ENCODE measurements around the gene FAM120B. TPM values are rescaled to one million over a fixed set of nuclear protein-coding genes. Genes with fewer than 3 reads are reported as not detected.

The FAM120B gene
- total RNA-seq, 4 donors from 2014 or later = 21.8 to 25.7 (median 22.7) TPM

- H3K4me3 ChIP-seq (ENCODE audit: low read depth, poor library complexity, severe bottlenecking) = no peak overlapping the region
- intact Hi-C loops (cut with DNase I; ENCODE audit: low total_unique reads) = no loop called here
- 35 to 73% methylated on average over 25 to 29 of the region's 29 CpGs for WGBS, 2 donors
- DNase-seq (ENCODE audit: low spot score in 2 of 2) = no peak
- TF ChIP-seq, protein P1, sequence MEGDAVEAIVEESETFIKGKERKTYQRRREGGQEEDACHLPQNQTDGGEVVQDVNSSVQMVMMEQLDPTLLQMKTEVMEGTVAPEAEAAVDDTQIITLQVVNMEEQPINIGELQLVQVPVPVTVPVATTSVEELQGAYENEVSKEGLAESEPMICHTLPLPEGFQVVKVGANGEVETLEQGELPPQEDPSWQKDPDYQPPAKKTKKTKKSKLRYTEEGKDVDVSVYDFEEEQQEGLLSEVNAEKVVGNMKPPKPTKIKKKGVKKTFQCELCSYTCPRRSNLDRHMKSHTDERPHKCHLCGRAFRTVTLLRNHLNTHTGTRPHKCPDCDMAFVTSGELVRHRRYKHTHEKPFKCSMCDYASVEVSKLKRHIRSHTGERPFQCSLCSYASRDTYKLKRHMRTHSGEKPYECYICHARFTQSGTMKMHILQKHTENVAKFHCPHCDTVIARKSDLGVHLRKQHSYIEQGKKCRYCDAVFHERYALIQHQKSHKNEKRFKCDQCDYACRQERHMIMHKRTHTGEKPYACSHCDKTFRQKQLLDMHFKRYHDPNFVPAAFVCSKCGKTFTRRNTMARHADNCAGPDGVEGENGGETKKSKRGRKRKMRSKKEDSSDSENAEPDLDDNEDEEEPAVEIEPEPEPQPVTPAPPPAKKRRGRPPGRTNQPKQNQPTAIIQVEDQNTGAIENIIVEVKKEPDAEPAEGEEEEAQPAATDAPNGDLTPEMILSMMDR (IDR thresholded peaks at IDR 0.05) = no peak
- no peak for TF ChIP-seq POLR2A (IDR thresholded peaks at IDR 0.05)
Measured at GRCh38 chr6:170423030-170423429, 116.5 kb downstream of the FAM120B start.

- TF ChIP-seq, protein P1 (IDR thresholded peaks at IDR 0.05) = no peak
- no peak for TF ChIP-seq POLR2A (IDR thresholded peaks at IDR 0.05)
- DNase-seq (ENCODE audit: low spot score in 2 of 2) = no peak
- WGBS, 2 donors = 86 to 88% methylated on average over 19 of the region's 19 CpGs
- intact Hi-C loops (cut with DNase I; ENCODE audit: low total_unique reads) = no loop called here
- no peak overlapping the region for H3K4me3 ChIP-seq (ENCODE audit: low read depth, poor library complexity, severe bottlenecking)
Measured at GRCh38 chr6:170423814-170424603, 117.5 kb downstream of the FAM120B start.

GRCh38 chr6:170424604-170425126, 118.1 kb downstream of the FAM120B start:
- 91 to 94% methylated on average over 7 of the region's 7 CpGs for WGBS, 2 donors

GRCh38 chr6:170429450-170429849, 122.9 kb downstream of the FAM120B start:
- TF ChIP-seq, protein P1 (IDR thresholded peaks at IDR 0.05) = no peak
- intact Hi-C loops (cut with DNase I; ENCODE audit: low total_unique reads) = no loop called here
- DNase-seq (ENCODE audit: low spot score in 2 of 2) = no peak
- 69 to 78% methylated on average over 7 of the region's 7 CpGs for WGBS, 2 donors
- H3K4me3 ChIP-seq (ENCODE audit: low read depth, poor library complexity, severe bottlenecking) = no peak overlapping the region

More at GRCh38 chr6:170424604-170425126, 118.1 kb downstream of the FAM120B start:
- H3K4me3 ChIP-seq (ENCODE audit: low read depth, poor library complexity, severe bottlenecking) = no peak overlapping the region
- DNase-seq (ENCODE audit: low spot score in 2 of 2) = no peak
- TF ChIP-seq POLR2A (IDR thresholded peaks at IDR 0.05) = no peak
- TF ChIP-seq, protein P1 (IDR thresholded peaks at IDR 0.05) = no peak
- intact Hi-C loops (cut with DNase I; ENCODE audit: low total_unique reads) = no loop called here

DNA sequence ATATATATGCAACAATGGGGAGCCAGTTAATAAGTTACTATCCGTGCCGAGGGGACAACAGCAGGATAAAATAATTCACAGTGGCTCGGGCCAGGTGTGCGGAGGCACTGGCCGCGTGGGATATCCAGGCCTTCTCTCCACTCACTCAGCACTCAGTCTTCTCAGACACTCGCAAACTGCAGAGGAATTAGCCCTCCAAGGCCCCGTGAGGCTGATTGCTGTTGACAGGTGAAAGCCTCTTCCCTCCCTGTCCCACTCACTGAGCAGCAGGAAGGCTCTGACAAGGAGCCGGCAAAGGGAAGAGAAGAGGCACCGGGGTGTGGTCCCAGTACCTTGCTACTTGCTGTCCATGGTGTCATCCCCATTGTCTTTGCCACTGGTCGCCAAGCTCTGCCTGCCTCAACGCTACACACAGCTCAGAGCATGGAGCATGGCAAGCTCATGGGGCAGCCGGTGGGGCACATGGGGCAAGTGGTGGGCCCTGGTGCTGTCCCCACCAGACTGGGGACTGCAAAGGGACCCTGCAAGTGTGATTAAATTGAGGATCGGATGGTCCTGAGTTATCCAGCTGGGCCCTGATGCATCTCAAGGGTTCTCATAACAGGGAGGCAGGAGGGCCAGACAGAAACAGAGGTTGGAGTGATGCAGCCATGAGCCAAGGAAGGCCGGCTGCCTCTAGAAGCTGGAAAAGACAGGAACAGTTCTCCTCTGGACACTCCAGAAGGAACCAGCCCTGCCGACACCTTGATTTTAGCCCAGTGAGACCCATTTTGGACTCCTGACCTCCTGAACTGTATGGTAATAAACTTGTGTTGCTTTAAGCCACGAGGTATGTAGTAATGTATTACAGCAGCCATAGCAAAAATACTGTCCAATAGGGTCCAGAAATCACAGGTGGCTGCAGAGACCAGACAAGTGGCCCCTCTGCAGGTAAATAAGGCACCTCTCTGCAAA, 126.9 kb downstream of the FAM120B start:
- no peak overlapping the region for H3K4me3 ChIP-seq (ENCODE audit: low read depth, poor library complexity, severe bottlenecking)
- 88 to 91% methylated on average over 17 of the region's 17 CpGs for WGBS, 2 donors
- intact Hi-C loops (cut with DNase I; ENCODE audit: low total_unique reads) = loop anchor here (5.0 kb wide), 1 partner anchor 991 kb away; no protein-coding TSS in a partner anchor
- TF ChIP-seq, protein P1 (IDR thresholded peaks at IDR 0.05) = no peak
- no peak for TF ChIP-seq POLR2A (IDR thresholded peaks at IDR 0.05)
- peak in 1 of 2 donors; percentile 14 for DNase-seq (ENCODE audit: low spot score in 2 of 2)
